ENCODE measurements around the gene RBP2.

The RBP2 gene

GRCh38 chr3:139519998-139520737 lies 43.9 kb upstream of the RBP2 start:
- no peak overlapping the region for H3K4me3 ChIP-seq (replicated peaks; ENCODE audit: low read depth, low read length)
- DNase-seq (ENCODE audit: low read depth): peak; percentile 35
- TF ChIP-seq, protein P1, sequence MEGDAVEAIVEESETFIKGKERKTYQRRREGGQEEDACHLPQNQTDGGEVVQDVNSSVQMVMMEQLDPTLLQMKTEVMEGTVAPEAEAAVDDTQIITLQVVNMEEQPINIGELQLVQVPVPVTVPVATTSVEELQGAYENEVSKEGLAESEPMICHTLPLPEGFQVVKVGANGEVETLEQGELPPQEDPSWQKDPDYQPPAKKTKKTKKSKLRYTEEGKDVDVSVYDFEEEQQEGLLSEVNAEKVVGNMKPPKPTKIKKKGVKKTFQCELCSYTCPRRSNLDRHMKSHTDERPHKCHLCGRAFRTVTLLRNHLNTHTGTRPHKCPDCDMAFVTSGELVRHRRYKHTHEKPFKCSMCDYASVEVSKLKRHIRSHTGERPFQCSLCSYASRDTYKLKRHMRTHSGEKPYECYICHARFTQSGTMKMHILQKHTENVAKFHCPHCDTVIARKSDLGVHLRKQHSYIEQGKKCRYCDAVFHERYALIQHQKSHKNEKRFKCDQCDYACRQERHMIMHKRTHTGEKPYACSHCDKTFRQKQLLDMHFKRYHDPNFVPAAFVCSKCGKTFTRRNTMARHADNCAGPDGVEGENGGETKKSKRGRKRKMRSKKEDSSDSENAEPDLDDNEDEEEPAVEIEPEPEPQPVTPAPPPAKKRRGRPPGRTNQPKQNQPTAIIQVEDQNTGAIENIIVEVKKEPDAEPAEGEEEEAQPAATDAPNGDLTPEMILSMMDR (IDR thresholded peaks at IDR 0.05; ENCODE audit: low read length, missing control alignments): peak; percentile 29

DNA sequence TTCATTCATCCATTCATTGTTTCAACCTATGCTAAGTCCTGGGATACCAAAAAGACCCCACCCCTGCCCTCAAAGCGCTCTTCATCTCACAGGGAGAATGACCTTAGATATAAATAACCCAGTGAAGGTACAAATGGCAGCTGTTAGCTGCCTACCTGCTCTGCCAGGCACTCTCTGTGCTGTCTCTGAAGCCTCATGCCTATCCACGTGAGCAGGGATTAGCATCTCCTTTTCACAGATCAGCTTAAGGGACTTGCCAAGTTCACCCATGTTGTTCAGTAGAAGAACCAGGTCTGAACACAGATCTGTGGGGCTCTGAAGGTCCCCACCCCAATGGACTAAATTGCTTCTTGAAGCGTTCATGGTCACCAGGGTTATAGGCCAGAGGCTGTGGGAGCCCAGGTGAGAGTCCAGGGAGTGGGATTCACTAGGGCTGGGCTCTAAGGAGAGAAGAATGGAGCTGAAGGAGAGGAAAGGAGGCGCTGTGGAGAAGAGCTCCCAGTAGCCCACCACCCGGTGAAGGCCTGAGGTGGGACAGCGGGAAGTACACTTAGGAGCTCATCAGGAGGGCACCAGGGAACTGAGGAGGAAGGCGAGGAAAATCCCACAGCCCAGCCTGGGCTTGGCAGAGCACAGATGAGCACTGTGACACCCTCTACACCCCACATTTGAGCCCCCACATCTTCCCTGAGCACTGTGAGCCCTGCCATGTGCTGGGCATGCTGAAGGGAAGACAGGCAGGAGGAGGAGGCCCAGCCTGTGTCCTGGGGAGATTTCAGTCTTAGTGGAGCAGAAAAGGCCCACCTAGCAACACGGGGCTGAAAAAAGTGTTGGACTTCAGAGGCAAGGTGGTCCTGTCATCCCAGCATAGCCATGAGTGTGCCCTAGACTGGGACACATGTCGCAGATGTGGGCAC lies 42.9 kb upstream of the RBP2 start:
- no peak for DNase-seq (ENCODE audit: low read depth)
- no peak overlapping the region for H3K4me3 ChIP-seq (replicated peaks; ENCODE audit: low read depth, low read length)
- TF ChIP-seq, protein P1 (IDR thresholded peaks at IDR 0.05; ENCODE audit: low read length, missing control alignments): no peak

- no peak for DNase-seq (ENCODE audit: low read depth)
- TF ChIP-seq, protein P1 (IDR thresholded peaks at IDR 0.05; ENCODE audit: low read length, missing control alignments): no peak
- H3K4me3 ChIP-seq (replicated peaks; ENCODE audit: low read depth, low read length): no peak overlapping the region
Observed at GRCh38 chr3:139518306-139518705, 42.0 kb upstream of the RBP2 start.

DNA sequence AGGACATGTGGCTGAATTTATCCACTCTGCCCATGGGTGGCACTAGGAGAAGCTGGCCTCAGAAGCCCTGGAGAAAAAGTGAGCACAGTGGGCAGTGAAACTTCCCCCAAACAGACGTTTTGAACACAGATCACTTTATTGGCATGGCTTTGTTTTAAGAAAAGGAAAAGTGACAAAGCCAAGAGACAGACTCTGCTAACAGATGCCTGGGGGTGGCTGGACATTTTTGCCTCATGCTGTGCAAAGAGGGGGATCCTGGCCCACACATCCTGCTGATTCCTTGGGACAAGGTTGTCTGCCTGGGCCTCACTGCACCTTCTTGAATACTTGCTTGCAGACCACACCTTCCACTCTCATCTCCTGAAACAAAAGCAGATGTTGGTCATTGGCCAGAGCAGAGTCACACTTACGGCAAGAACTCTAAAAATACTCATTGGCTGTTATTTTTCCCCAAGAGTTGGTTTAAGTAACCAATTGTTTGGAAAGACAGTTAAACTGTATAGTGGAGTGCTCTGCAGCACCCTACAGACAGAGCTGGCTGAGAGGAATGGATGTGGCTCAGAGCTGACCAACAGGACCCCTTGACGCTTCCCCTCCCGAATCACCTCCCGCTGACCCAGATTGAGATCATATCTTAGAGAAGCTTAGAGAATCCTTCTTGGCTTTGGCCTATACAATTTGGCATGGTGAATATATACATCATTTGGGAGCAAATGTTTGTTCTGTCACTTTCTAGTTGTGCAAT lies 41.2 kb upstream of the RBP2 start:
- DNase-seq (ENCODE audit: low read depth): no peak
- TF ChIP-seq, protein P1 (IDR thresholded peaks at IDR 0.05; ENCODE audit: low read length, missing control alignments): no peak
- no peak overlapping the region for H3K4me3 ChIP-seq (replicated peaks; ENCODE audit: low read depth, low read length)

GRCh38 chr3:139514741-139515140 lies 38.4 kb upstream of the RBP2 start:
- TF ChIP-seq, protein P1 (IDR thresholded peaks at IDR 0.05; ENCODE audit: low read length, missing control alignments): no peak
- no peak for DNase-seq (ENCODE audit: low read depth)
- H3K4me3 ChIP-seq (replicated peaks; ENCODE audit: low read depth, low read length): no peak overlapping the region

GRCh38 chr3:139509631-139510030 lies 33.3 kb upstream of the RBP2 start:
- TF ChIP-seq, protein P1 (IDR thresholded peaks at IDR 0.05; ENCODE audit: low read length, missing control alignments): no peak
- DNase-seq (ENCODE audit: low read depth): no peak
- H3K4me3 ChIP-seq (replicated peaks; ENCODE audit: low read depth, low read length): no peak overlapping the region

Measured in fibroblast of pulmonary artery (primary cell).